ENCODE results near the gene PAPSS1.
"Not testable (repeated sequence)": the region's sequence is repeated elsewhere in the genome, so short reads cannot be mapped to it uniquely, and the experiment has no call there.

The PAPSS1 gene

GRCh38 chr4:107725281-107725859, 5.3 kb upstream of the PAPSS1 start:
- no peak for DNase-seq

- not testable (repeated sequence) for DNase-seq
These were observed 3.3 kb upstream of the PAPSS1 start for GRCh38 chr4:107723331-107723730.

- peak; percentile 48 to 50 for DNase-seq
These were observed 1.5 kb upstream of the PAPSS1 start for GRCh38 chr4:107721436-107722100.

GRCh38 chr4:107719207-107719921, 670 bp downstream of the PAPSS1 start:
- peak in 1 of 2 donors; percentile 5 for DNase-seq

- DNase-seq: no peak
These were observed 1.6 kb downstream of the PAPSS1 start for GRCh38 chr4:107718351-107718965.

GRCh38 chr4:107714256-107714655, 5.8 kb downstream of the PAPSS1 start:
- DNase-seq: no peak

GRCh38 chr4:107712236-107712635, 7.8 kb downstream of the PAPSS1 start:
- DNase-seq: no peak

- no peak for DNase-seq
These were observed 8.2 kb downstream of the PAPSS1 start for GRCh38 chr4:107711831-107712230.

GRCh38 chr4:107710493-107711459, 9.3 kb downstream of the PAPSS1 start:
- no peak for DNase-seq

- no peak for DNase-seq
These were observed 10.1 kb downstream of the PAPSS1 start for GRCh38 chr4:107709916-107710315.

- no peak for DNase-seq
These were observed 11.8 kb downstream of the PAPSS1 start for GRCh38 chr4:107708225-107708624.

GRCh38 chr4:107705742-107706556, 14.1 kb downstream of the PAPSS1 start:
- DNase-seq: no peak

- no peak for DNase-seq
These were observed 18.5 kb downstream of the PAPSS1 start for GRCh38 chr4:107701565-107701964.

- DNase-seq: no peak
These were observed 20.4 kb downstream of the PAPSS1 start for GRCh38 chr4:107699466-107700206.

GRCh38 chr4:107696187-107696586, 23.8 kb downstream of the PAPSS1 start:
- not testable (repeated sequence) for DNase-seq

GRCh38 chr4:107693132-107693531, 26.9 kb downstream of the PAPSS1 start:
- DNase-seq: no peak

- peak in 1 of 2 donors; percentile 6 for DNase-seq
These were observed 27.8 kb downstream of the PAPSS1 start for GRCh38 chr4:107692202-107692601.

GRCh38 chr4:107691378-107691777, 28.7 kb downstream of the PAPSS1 start:
- DNase-seq: no peak

- no peak for DNase-seq
These were observed 30.0 kb downstream of the PAPSS1 start for GRCh38 chr4:107689912-107690587.

GRCh38 chr4:107688421-107688820, 31.6 kb downstream of the PAPSS1 start:
- no peak for DNase-seq

Measured in CD4-positive, alpha-beta T cell treated with Interleukin-1 beta for 1 hour (primary cell).